Epithelial cell of prostate (primary cell): ENCODE data around the gene KAZN.

Experiments used
- DNase-seq: peaks from one replicate; pipeline ENCODE4 v3.0.0-alpha.2; 2011; ENCODE audit warnings: low read depth, low spot score
- H3K27ac ChIP-seq: fragments of 450-650 bp; 2 replicates; pipeline ENCODE4 v1.5.1; 2017; ENCODE audit warnings: mild to moderate bottlenecking

KAZN gene

GRCh38 chr1:14841456-14841855 lies 243.0 kb downstream of the KAZN start:
- no peak for DNase-seq
- no peak overlapping the region for H3K27ac ChIP-seq

GRCh38 chr1:14841951-14842350 lies 243.5 kb downstream of the KAZN start:
- DNase-seq = no peak
- no peak overlapping the region for H3K27ac ChIP-seq

- no peak for DNase-seq
- no peak overlapping the region for H3K27ac ChIP-seq
Observed at GRCh38 chr1:14842361-14842760, 243.9 kb downstream of the KAZN start.

DNA sequence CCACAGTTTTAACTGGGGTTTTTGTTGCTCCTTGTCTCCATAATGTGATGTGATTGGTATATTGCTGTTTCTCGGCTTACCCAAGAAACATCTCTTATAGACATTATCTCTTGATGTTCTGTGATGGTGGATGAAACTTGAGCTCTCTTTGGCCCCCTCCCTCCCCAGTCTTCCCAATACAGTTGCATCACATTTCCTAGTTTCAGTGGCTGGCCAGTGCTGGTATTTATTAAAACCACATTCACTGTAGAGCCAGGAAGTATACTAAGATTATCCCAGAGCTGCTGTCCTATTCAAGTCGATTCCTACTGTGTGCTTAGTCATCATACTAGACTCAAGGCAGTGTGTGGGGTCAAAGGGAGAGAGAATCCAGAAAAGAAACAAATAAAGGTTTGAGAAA lies 244.4 kb downstream of the KAZN start:
- no peak for DNase-seq
- no peak overlapping the region for H3K27ac ChIP-seq

DNA sequence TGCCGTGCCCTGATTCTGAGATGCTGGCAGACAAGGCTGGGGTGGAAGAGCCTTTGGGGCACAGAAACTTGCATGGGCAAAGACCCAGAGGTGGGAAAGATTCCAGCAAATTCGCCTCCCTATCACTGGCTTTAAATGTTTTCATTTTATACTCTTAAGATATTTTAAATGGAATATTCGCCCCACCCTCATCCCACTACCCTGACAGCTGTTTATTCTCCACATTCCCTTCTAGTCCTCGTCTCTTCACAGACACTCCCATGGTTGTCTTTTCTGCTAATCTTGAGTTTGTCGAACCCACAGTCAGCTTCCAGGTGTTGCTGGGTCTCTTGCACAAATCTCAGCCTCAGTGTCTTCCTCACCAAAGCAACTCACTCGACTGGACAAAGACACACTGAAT lies 245.0 kb downstream of the KAZN start:
- no peak overlapping the region for H3K27ac ChIP-seq
- no peak for DNase-seq

GRCh38 chr1:14844356-14844755 lies 245.9 kb downstream of the KAZN start:
- DNase-seq = no peak
- no peak overlapping the region for H3K27ac ChIP-seq

GRCh38 chr1:14844923-14845617 lies 246.6 kb downstream of the KAZN start:
- H3K27ac ChIP-seq = no peak overlapping the region
- DNase-seq = no peak

DNA sequence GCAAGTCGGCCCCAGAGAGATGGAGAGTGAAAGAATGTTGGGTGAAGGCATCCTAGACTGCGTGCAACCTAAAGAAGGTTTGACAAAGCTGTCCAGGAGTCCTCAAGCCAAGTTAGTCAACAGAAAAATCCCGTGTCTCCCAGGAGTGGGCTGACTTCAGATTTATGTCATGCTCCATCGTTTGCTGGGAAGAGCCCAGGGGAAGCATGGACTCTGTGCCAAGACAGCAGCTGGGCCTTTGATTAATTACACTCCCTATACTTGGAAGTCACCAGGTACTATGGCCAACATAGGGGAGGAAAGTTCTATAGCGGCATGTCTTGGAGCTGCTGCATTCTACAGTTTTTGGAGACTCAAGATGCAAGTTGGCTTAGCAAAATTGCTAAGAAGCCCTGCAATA lies 247.4 kb downstream of the KAZN start:
- DNase-seq = no peak
- H3K27ac ChIP-seq = no peak overlapping the region

DNA sequence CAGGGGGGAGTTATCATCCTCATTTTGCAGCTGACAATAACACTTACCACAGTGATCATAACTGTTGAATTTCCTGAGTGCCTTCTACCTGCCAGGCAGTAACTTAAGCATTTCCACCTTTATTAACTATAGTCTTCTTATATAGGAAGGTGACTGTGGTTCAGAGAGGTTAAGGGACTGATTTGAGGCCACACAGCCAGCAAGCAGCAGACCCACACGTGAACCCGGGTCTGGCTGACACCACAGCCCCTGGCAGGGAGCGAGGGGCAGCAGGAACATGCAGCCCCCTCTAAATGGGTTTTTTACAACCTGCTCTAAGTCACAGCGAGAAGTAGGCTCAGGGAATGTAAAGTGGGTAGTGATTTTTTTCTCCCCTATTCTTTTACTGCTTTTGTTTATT lies 248.2 kb downstream of the KAZN start:
- DNase-seq = no peak
- H3K27ac ChIP-seq = no peak overlapping the region

- DNase-seq = no peak
- H3K27ac ChIP-seq = no peak overlapping the region
Observed at GRCh38 chr1:14848203-14848602, 249.7 kb downstream of the KAZN start.

GRCh38 chr1:14848625-14849024 lies 250.1 kb downstream of the KAZN start:
- H3K27ac ChIP-seq = no peak overlapping the region
- no peak for DNase-seq

- no peak overlapping the region for H3K27ac ChIP-seq
- DNase-seq = no peak
Observed at GRCh38 chr1:14849038-14849437, 250.6 kb downstream of the KAZN start.

DNA sequence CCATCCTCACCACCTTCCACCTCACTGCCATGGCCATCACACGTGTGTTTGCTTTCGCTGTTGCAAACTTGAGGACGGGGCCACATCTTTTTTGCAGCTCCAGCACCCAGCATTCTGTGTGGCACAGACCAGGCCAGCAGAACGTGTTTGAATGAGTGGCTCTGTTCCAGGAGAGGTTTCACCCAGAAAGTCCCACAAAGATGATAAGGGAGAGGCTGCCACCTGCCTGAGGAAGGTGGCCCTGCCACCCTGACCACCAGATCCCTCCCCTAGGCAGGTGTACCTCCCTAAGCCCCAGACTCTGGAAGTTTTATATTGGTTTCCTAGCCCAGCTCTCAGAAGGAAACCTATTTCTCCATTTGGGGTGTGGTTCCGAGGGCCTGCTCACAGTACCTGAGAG lies 252.1 kb downstream of the KAZN start:
- DNase-seq = no peak
- H3K27ac ChIP-seq = no peak overlapping the region

DNA sequence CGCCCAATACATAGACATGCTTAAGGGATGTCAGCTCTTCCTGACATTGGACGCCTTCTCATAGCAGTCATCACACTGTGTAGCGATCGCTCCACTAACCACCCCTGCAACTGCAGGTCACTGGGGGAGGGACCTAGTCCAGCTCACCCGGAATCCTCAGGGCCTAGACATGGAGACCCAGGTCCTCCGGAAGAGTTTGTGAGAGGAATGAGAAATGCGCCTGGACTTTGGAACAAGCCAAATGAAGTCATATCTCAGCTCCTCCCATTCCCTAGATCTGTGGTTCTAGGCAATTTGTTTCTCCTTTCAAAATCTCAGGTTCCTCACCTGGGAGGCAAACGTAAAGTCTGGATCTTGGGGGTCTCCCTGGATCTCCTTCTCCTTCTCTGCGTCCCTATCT lies 253.3 kb downstream of the KAZN start:
- no peak for DNase-seq
- H3K27ac ChIP-seq = no peak overlapping the region

DNA sequence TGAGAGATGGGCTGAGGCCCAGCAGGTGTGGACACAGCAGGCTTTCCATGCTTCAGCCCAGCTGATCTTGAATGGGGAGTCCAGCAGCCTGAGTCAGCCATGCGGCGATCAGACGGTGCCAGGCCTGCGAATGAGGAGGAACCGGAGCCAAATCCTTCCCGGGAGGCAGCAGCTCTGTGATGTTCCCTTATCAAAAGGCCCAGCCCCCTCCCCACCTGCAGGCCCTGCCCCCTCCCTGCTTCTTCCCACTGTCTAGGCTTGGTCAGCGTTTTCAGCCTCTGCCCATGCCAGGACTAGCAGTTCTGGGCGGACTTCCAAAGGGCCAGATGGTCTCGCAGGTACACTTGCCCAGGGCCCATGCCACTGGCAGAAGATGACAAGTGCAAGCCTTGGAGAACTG lies 253.8 kb downstream of the KAZN start:
- DNase-seq = no peak
- no peak overlapping the region for H3K27ac ChIP-seq

GRCh38 chr1:14853518-14853917 lies 255.0 kb downstream of the KAZN start:
- DNase-seq = no peak
- no peak overlapping the region for H3K27ac ChIP-seq

DNA sequence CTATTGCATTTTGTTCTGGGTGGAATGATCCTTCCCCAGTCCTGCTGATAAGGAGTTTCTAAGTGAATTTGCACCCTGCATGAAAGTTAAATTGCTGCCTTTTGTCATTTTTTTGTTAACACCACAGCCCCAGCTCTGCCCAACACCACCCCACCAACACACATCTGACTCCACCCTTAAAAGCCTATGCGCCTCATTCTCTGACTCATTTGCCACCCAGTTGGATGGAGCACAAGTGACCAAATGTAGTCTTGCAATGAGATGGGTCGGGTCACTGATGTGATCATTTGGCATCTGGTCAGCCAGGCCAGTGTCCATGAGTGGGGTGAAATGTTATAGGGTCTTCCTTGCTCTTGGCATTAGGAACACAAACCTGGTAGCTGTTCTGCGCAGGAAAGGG lies 256.8 kb downstream of the KAZN start:
- no peak overlapping the region for H3K27ac ChIP-seq
- DNase-seq = no peak

GRCh38 chr1:14855801-14856200 lies 257.3 kb downstream of the KAZN start:
- DNase-seq = no peak
- H3K27ac ChIP-seq = no peak overlapping the region

DNA sequence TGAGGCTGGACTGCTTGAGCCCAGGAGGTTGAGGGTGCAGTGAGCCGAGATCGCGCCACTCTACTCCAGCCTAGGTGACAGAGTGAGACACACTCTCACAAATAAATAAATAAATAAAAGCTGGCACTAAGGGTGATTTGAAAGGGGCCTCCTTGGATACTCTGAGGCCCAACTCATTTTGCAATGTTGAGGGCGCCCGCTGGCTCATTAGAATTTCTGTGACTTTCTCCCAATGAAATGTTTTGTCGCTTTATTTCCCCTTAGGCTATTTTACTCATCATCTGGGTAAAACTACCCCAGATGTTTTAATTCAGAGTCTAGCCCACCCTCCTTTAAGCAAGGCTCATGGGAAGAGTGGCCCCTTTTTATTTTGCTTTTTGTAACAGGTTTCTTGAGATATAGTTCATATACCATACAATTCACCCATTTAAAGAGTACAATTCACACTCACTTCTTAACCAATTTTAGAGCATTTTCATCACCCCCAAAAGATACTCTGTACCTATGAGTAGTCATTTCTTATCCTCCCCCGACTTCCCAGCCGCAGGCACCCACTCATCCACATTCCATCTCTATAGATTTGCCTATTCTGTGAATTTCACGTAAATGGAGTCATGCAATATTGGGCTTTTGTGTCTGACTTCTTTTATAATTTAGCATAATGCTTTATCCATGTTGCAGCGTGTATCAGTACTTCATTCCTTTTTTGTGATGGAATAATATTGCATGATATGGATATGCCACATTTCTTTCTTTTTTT lies 259.1 kb downstream of the KAZN start:
- DNase-seq = no peak
- no peak overlapping the region for H3K27ac ChIP-seq

GRCh38 chr1:14862114-14862771 lies 263.8 kb downstream of the KAZN start:
- DNase-seq = no peak
- H3K27ac ChIP-seq = no peak overlapping the region

DNA sequence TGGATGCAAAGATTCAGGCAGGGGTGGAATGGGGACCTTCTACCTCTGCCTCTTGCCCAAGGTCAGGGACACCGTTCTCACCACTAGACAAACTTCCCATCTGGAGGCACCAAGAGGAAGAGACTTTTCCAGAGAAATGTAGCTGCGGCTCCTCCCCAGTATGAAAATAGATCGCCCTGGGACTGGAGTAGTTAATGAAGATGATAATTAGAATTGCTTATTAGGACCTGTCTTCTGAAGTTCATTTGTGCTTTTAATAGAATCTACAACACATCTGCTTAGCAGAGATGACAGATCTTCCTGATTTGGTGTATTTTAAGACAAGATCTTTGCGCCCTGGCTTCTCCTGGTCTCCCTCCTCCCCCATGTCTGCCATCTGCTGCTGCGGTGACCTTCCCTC lies 266.6 kb downstream of the KAZN start:
- H3K27ac ChIP-seq = no peak overlapping the region
- DNase-seq = no peak
